DLD1 (cell line): ENCODE measurements around the gene TMEM132A.
"Not testable (repeated sequence)": the region's sequence is repeated elsewhere in the genome, so short reads cannot be mapped to it uniquely, and the experiment has no call there.

Experiments
- in situ Hi-C: cut with HindIII; loops from 2 replicates; pipeline ENCODE4 v1.10.0; 2017; ENCODE audit warnings: low sequenced_read_pairs

The TMEM132A gene

GRCh38 chr11:60952742-60953170, 28.5 kb downstream of the TMEM132A start:
- in situ Hi-C loops, result no loop called here

DNA sequence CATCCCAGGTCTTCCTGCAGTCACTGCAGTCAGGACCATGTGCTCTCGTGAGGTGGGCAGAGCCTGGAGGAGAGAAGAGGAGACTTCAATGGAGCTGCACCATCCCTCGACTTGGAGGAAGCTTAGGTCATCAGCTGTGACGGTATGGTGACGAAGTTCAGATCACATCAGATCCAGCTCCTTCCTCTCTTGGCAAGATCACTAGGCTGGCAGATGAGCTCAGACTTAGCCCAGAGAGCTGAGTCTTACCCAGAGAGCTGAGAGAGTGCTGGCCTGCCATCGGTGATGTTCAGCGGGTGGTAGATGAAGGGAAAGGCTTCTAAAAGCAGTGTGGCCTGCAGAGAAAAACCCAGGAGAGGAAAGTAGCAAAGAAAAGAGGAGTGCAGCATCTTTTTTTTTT, 29.5 kb downstream of the TMEM132A start:
- in situ Hi-C loops, result no loop called here

DNA sequence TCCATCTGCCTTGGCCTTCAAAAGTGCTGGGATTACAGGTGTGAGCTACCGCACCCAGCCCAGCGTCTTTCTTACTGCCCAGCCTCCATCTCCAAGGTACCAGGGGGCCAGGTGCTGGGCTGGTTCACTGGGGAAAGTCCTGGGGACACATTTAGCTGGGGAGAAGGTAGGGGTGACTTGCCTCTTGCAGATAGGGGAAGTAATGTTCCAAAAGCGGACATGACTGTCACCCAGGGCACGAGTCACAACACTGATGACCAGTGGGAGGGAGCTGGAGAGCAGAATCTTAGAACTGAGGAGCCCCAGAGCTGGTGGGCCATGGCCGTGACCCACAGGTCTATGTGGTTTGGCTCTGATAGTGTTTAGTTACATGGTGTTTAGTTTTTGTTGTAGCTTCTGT, 30.2 kb downstream of the TMEM132A start:
- in situ Hi-C loops, result no loop called here

- in situ Hi-C loops, result no loop called here
Observed at GRCh38 chr11:60955571-60955970, 31.3 kb downstream of the TMEM132A start.

GRCh38 chr11:60957188-60957587, 32.9 kb downstream of the TMEM132A start:
- in situ Hi-C loops, result no loop called here

- in situ Hi-C loops, result no loop called here
Observed at GRCh38 chr11:60959431-60959830, 35.2 kb downstream of the TMEM132A start.

DNA sequence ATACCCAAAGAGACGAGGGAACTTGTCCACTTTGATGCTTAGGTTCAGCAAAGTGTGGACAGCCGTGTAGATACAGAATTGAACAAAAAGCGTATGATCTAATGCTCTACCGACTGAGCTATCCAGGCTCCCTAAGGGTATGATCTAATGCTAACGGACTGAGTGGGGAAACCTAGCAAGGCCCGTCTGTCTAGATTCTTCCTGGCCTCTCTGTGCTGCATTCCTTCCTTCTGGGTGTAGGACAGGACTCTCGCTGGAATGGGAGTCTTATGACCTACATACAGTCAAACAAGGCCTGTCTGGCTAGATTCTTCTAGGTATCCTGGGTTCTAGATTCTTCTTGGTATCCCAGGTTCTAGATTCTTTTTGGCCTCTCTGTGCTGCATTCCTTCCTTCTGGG, 36.1 kb downstream of the TMEM132A start:
- in situ Hi-C loops, result no loop called here

- in situ Hi-C loops, result no loop called here
Observed at GRCh38 chr11:60964801-60965200, 40.5 kb downstream of the TMEM132A start.

GRCh38 chr11:60966890-60967289, 42.6 kb downstream of the TMEM132A start:
- in situ Hi-C loops, result no loop called here

GRCh38 chr11:60968223-60968622, 44.0 kb downstream of the TMEM132A start:
- in situ Hi-C loops, result no loop called here

DNA sequence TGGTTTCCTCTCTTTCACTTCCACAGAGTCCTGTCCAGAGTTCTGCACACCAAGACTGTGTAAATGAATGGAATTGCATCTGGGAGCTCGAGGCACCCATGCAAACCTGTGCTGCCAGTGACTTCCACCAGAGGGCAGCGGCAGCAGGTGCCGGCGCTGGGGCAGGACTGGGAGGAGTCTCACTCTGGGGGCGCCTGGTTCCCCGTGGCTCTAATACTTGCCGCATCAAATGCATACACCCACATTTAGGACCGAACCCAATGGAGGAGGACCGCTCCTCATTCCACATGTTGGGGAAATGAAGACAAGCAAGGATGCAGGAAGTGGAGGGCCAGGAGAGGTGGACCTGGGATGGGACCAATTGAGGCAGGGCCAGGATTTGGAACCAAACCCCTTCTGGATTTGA, 46.1 kb downstream of the TMEM132A start:
- in situ Hi-C loops, result no loop called here

DNA sequence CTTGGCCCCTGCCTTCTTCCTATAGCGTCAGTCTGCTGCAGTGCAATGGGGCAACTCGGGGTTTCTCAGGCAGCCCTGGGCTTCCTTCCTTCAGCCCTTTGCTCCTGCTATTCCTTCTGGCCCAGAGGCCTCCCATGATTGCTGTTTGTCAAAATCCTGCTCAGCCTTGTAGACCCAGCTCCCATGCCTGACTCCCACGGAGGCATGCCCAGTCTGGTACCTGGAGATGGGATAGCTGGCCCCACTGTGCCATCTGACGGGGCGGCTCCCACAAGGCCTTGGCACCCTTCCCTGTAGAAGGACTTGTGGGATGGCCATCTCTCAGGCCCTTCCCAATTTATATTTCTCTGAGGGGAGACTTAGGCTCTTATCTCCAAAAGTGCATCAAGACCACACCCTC, 46.6 kb downstream of the TMEM132A start:
- in situ Hi-C loops, result no loop called here

DNA sequence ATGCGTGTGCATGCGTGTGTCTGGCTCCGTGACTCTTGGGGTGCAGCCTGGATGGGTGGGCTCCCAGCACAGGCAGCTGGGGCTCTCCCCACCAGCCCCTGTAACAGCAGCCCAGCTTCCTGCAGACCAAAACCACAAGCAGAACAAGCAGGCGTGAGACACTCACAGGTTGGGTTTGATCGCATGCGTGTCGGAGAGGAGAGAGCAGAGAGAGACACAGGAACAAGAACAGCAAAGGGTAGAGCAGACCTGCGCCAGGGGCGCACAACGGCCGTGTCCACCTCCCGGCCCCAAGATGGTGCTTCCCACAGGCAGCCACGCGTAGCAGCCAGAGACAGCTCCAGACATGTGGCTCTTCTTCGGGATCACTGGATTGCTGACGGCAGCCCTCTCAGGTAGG, 47.3 kb downstream of the TMEM132A start, which contains the start of gene CD6:
TSS of gene CD6 (plus strand) at position 161 of the 400 bp plus-strand sequence. CDS start at position 347, 186 bp downstream.
- in situ Hi-C loops, result no loop called here

- in situ Hi-C loops, result no loop called here
Observed at GRCh38 chr11:60972182-60973030, 48.1 kb downstream of the TMEM132A start.

DNA sequence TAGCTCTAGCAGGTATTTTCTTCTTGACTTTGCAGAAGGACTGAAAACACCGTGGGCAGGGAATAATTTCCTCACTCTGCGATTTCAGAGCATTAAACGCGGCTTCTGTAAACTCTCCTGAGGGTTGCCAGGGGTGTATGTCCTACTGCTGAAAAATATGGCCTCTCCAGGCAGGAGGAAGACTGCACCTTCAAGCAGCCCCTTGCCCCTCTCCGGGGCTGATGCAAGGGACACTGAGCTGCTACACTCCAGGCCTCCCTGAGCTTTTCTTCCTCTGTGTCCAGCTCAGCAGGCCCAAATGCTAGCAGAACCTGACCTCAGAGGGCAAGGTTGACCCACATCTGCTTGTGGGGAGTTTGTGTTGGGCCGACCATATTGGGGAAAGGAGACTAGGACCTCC, 49.4 kb downstream of the TMEM132A start:
- in situ Hi-C loops, result no loop called here

DNA sequence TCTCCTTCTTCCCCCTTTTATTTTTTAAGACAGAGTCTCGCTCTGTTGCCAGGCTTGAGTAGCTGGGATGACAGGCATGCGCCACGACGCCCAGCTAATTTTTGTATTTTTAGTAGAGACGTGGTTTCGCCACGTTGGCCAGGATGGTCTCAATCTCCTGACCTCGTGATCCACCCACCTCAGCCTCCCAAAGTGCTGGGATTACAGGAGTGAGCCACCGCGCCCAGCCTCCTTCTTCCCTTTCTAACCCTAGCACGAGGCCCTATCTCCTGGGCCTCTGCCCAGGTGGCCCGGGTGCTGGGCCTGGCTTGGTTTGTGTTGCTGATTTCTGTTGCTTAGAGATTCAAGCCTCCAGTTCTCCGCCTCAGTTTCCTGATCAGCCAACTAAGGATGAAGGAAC, 50.1 kb downstream of the TMEM132A start:
- in situ Hi-C loops, result not testable (repeated sequence)

GRCh38 chr11:60974726-60975125, 50.5 kb downstream of the TMEM132A start:
- in situ Hi-C loops, result no loop called here

DNA sequence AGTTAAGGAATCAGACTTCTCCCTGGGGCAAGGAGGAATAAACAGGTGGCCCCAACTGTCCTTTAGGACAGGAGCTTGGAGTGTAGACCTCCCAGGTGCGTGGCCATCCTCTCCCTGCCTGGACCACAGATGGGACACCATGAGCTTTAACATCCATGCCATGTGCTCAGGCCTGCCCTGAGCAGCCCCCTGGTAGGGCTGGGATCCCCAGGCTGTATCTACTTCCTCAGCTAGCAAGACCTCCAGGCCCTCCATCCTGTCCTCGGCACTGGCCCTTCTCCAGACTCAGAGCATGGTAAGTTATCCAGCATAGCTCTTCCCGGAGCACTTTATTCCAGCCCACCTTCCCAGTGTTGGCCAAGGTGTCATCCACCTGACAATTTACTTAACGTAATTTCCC, 53.0 kb downstream of the TMEM132A start:
- in situ Hi-C loops, result no loop called here

- in situ Hi-C loops, result no loop called here
Observed at GRCh38 chr11:60977836-60978235, 53.6 kb downstream of the TMEM132A start.

GRCh38 chr11:60978546-60979380, 54.5 kb downstream of the TMEM132A start:
- in situ Hi-C loops, result no loop called here

DNA sequence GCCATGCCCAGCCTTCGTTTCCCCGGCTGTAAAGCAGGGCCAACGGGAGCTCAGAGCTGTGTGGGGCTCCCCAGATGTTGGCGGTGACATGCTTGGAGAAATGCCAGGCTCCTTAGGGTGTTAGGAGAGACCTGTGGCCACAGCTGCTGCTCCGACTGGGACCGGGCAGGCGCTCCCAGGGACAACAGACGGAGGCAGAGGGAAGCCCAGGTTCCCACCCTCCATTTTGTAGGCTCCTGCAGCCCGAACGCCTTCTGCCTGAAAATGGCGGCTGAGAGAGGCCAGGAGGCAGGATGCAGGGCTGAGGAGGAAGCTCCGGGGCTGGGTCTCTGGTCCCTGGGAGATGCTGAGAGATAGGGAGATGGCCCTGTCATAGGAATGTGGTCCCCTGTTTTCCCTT, 57.3 kb downstream of the TMEM132A start:
- in situ Hi-C loops, result no loop called here

DNA sequence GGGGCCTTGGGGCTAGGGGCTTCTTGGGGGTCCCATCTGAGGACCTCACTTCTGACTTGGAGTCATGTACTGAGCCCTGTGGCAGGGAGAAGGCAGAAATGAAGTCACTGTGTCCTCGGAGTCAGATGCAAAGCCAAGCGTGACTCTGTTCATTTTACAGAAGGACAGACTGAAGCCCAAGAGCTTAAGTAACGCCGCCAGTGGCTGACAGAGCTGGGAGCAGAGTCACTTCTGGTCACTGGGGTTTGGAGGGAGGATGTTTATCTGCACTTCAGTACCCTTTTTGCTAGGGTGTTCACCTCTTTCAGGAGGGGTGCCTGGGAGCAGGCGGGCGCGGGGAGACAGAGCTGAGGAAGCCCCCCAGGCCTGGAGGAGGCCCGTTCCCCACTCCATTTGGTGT, 57.9 kb downstream of the TMEM132A start:
- in situ Hi-C loops, result no loop called here
